SK-N-SH (cell line): Measurements from ENCODE around the gene CLCNKB. TPM values are rescaled to one million over a fixed set of nuclear protein-coding genes. Genes with fewer than 3 reads are reported as not detected.

ENCODE experiments used
- CTCF ChIA-PET: fragments of 300-600, 350-600 bp; formaldehyde crosslinking; extraction: SDS; loops from one replicate; lab custom pipeline; 2021; lab: Yijun Ruan, JAX
- POLR2A ChIA-PET: fragments of 350-600 bp; sonication (Branson Sonifier 250); formaldehyde crosslinking; extraction: SDS; loops from one replicate; lab custom pipeline; 2020; ENCODE audit warnings: antibody characterized with exemption, inconsistent platforms; lab: Yijun Ruan, JAX
- DNase-seq: peaks from one replicate; pipeline ENCODE4 v3.0.0; 2012
- H2AFZ ChIP-seq: fragments of 200-600 bp; sonication (generic); 2 replicates; pipeline ENCODE4 v1.8.1; 2016; ENCODE audit warnings: antibody characterized with exemption, mild to moderate bottlenecking, low read depth
- H3F3A ChIP-seq: fragments of 200-600 bp; sonication (generic); replicated peaks from 2 replicates; pipeline ENCODE3; 2016; ENCODE audit warnings: antibody characterized with exemption, mild to moderate bottlenecking; ENCODE audit not compliant: insufficient read depth
- H3K27ac ChIP-seq, 2 experiments: fragments of 200-500 bp in 1 of 2; fragments of 200-600 bp in 1 of 2; sonication (Bioruptor generic) in 1 of 2; sonication (generic), shearing (Covaris generic) in 1 of 2; 2 replicates each; pipeline versions ENCODE4 v1.5.1 to v1.6.1; 2014 to 2016; ENCODE audit warnings: low read depth in 2 of 2, inconsistent platforms in 1 of 2, low read length in 1 of 2, mild to moderate bottlenecking in 1 of 2, mixed read lengths in 1 of 2
- H3K27me3 ChIP-seq: fragments of 200-600 bp; sonication (generic), shearing (Covaris generic); 2 replicates; pipeline ENCODE4 v1.6.1; 2016; ENCODE audit warnings: mixed run types; ENCODE audit not compliant: insufficient read depth
- H3K36me3 ChIP-seq, 2 experiments: fragments of 200-500 bp in 1 of 2; fragments of 200-600 bp in 1 of 2; sonication (Bioruptor generic) in 1 of 2; sonication (generic) in 1 of 2; replicated peaks in 1 of 2; 2 replicates each; pipeline versions ENCODE3 to v1.5.1; 2014 to 2016; ENCODE audit warnings: low read length in 1 of 2, mild to moderate bottlenecking in 1 of 2; ENCODE audit not compliant: insufficient read depth in 2 of 2, control insufficient read depth in 1 of 2
- H3K4me1 ChIP-seq, 2 experiments: fragments of 200-500 bp in 1 of 2; fragments of 200-600 bp in 1 of 2; sonication (Bioruptor generic) in 1 of 2; sonication (generic), shearing (Covaris generic) in 1 of 2; 2 replicates each; pipeline versions ENCODE4 v1.5.1 to v1.6.1; 2014 to 2016; ENCODE audit warnings: low read depth in 1 of 2, low read length in 1 of 2, mixed run types in 1 of 2; ENCODE audit not compliant: insufficient read depth in 2 of 2, control insufficient read depth in 1 of 2
- H3K4me2 ChIP-seq: fragments of 200-600 bp; sonication (generic), shearing (Covaris generic); 2 replicates; pipeline ENCODE4 v1.6.1; 2017; ENCODE audit warnings: mixed run types
- H3K4me3 ChIP-seq, 2 experiments: fragments of 200-500 bp in 1 of 2; fragments of 200-600 bp in 1 of 2; sonication (Bioruptor generic) in 1 of 2; sonication (generic), shearing (Covaris generic) in 1 of 2; 2 replicates each; pipeline versions ENCODE4 v1.5.1 to v1.8.1; 2014 to 2016; ENCODE audit warnings: low read depth in 2 of 2, inconsistent platforms in 1 of 2, low read length in 1 of 2, mild to moderate bottlenecking in 1 of 2, mixed read lengths in 1 of 2, moderate library complexity in 1 of 2
- H3K79me2 ChIP-seq: fragments of 200-600 bp; sonication (generic); 2 replicates; pipeline ENCODE4 v1.8.1; 2017; ENCODE audit warnings: mild to moderate bottlenecking; ENCODE audit not compliant: insufficient read depth
- H3K9ac ChIP-seq: fragments of 200-600 bp; sonication (generic); 2 replicates; pipeline ENCODE4 v1.6.1; 2017; ENCODE audit warnings: mixed run types
- H3K9me2 ChIP-seq: fragments of 200-600 bp; sonication (generic); 2 replicates; pipeline ENCODE4 v1.6.1; 2017; ENCODE audit warnings: mixed run types
- H3K9me3 ChIP-seq: fragments of 200-600 bp; sonication (generic); 2 replicates; pipeline ENCODE4 v1.6.1; 2017; ENCODE audit warnings: mixed run types, mild to moderate bottlenecking, moderate library complexity
- H4K20me1 ChIP-seq: fragments of 200-600 bp; sonication (generic); 2 replicates; pipeline ENCODE4 v1.6.1; 2017; ENCODE audit warnings: mild to moderate bottlenecking, mixed run types; ENCODE audit not compliant: insufficient read depth
- ELF1 ChIP-seq: IDR thresholded peaks from 2 replicates; pipeline ENCODE4 v1.4.0; 2012
- EP300 ChIP-seq, 2 experiments: IDR thresholded peaks; 2 replicates each; pipeline versions ENCODE4 v1.4.0 to v1.6.1; 2012; ENCODE audit warnings: borderline replicate concordance in 1 of 2, low read depth in 1 of 2, low read length in 1 of 2
- EZH2phosphoT487 ChIP-seq: fragments of 200-600 bp; sonication (generic); IDR thresholded peaks from 2 replicates; pipeline ENCODE4 v1.6.1; 2017; ENCODE audit warnings: low read depth, mixed run types, mild to moderate bottlenecking, antibody characterized with exemption, moderate library complexity, borderline replicate concordance
- FOXM1 ChIP-seq: IDR thresholded peaks from 2 replicates; pipeline ENCODE4 v1.4.0; 2012; ENCODE audit warnings: low read depth, mild to moderate bottlenecking
- GABPA ChIP-seq: IDR thresholded peaks from 2 replicates; pipeline ENCODE4 v1.4.0; 2012; ENCODE audit warnings: low read depth, mild to moderate bottlenecking
- GATA2 ChIP-seq: sonication (generic); formaldehyde crosslinking; IDR thresholded peaks from 2 replicates; pipeline ENCODE4 v1.5.0; 2020; ENCODE audit warnings: mild to moderate bottlenecking, missing genetic modification reagents
- MXI1 ChIP-seq: IDR thresholded peaks from 2 replicates; pipeline ENCODE4 v1.6.1; 2012; ENCODE audit warnings: mild to moderate bottlenecking, low read depth, low read length, improper control_type of control experiment
- NFIC ChIP-seq: IDR thresholded peaks from 2 replicates; pipeline ENCODE4 v1.4.0; 2012; ENCODE audit warnings: borderline replicate concordance
- RAD21 ChIP-seq: IDR thresholded peaks from 2 replicates; pipeline ENCODE4 v1.6.1; 2012; ENCODE audit warnings: mild to moderate bottlenecking, low read length
- RFX5 ChIP-seq: IDR thresholded peaks from 2 replicates; pipeline ENCODE4 v1.6.1; 2012; ENCODE audit warnings: mild to moderate bottlenecking, improper control_type of control experiment, low read length
- RXRA ChIP-seq: IDR thresholded peaks from 2 replicates; pipeline ENCODE4 v1.4.0; 2012; ENCODE audit warnings: low read depth, mild to moderate bottlenecking, borderline replicate concordance
- SMC3 ChIP-seq: IDR thresholded peaks from 2 replicates; pipeline ENCODE4 v1.6.1; 2012; ENCODE audit warnings: low read depth, low read length, improper control_type of control experiment
- TEAD4 ChIP-seq: IDR thresholded peaks from 2 replicates; pipeline ENCODE4 v1.4.0; 2012; ENCODE audit warnings: mild to moderate bottlenecking, borderline replicate concordance; ENCODE audit not compliant: insufficient read depth
- ZBTB33 ChIP-seq: IDR thresholded peaks from 2 replicates; pipeline ENCODE4 v1.4.0; 2012; ENCODE audit warnings: low read depth, borderline replicate concordance
- WGBS: methylation state at CpG from one replicate; pipeline ENCODE4 v1.1.6; 2017; ENCODE audit warnings: low lambda C conversion rate; 5-methylcytosine and 5-hydroxymethylcytosine counted together
- polyA plus RNA-seq, 3 experiments: library from polyadenylated mRNA; depleted of rRNA; stranded (reverse); fragments of >200 nt; gene quantifications; 2 replicates each; pipeline ENCODE4 v1.2.3, GENCODE V29; 2012
- TF ChIP-seq, protein P1 (sequence below): IDR thresholded peaks from 2 replicates; pipeline ENCODE4 v1.4.0; 2012; ENCODE audit warnings: low read depth, borderline replicate concordance
- TF ChIP-seq, protein P2 (sequence below): IDR thresholded peaks from 2 replicates; pipeline ENCODE4 v1.4.0; 2012; ENCODE audit warnings: low read depth
- TF ChIP-seq, protein P3 (sequence below): fragments of 150-350 bp; IDR thresholded peaks from 2 replicates; pipeline ENCODE4 v1.6.1; 2016; ENCODE audit warnings: mild to moderate bottlenecking, low read depth, low read length
- TF ChIP-seq, protein P4 (sequence below): IDR thresholded peaks from 2 replicates; pipeline ENCODE4; 2012

The CLCNKB gene
- polyA plus RNA-seq, 1 of the 3 experiments (the other 2 are of a cell fraction): 0.41 TPM

DNA sequence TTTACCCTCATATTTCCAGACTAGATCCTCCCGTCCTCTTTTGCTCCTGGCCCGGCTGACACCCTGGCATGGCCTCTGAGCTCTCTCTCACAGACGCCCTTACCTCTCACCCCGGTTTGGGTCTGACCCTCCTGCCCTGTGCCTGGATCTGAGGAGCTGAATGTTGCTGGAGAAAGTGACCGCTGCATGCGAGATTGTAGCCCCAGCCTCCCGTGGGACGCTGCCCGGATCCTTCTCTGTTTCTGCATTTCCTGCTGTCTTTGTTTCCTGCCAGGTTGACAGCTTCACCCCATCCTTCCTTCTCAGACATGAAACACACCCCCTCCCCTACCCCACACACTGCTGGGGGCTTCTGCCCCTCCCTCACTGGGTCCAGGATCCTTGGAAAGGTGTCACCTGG, 20.3 kb downstream of the CLCNKB start:
- no peak overlapping the region for H2AFZ ChIP-seq
- TF ChIP-seq RXRA: no peak
- TF ChIP-seq RFX5: no peak
- peaks cover 3% of the 10 kb centered on the region for H3F3A ChIP-seq
- POLR2A ChIA-PET: no interaction called here
- H3K36me3 ChIP-seq: no peaks in the 10 kb centered on the region
- H3K9ac ChIP-seq: no peak overlapping the region
- H3K79me2 ChIP-seq: no peaks in the 10 kb centered on the region
- no peak overlapping the region for H3K4me2 ChIP-seq
- H3K4me3 ChIP-seq: no peak overlapping the region
- CTCF ChIA-PET: interaction anchor here (0.9 to 5.0 kb wide), 7 partner anchors 8 to 139 kb away, joined by 3 to 24 read pairs (median 6); partner anchors contain the start of gene FAM131C
- H3K27me3 ChIP-seq: no peaks in the 10 kb centered on the region
- H3K9me3 ChIP-seq: no peaks in the 10 kb centered on the region
- no peak overlapping the region for H3K27ac ChIP-seq
- no peaks in the 10 kb centered on the region for H4K20me1 ChIP-seq
- WGBS: 68% methylated on average over 9 of the region's 9 CpGs
- peaks cover 0 to 4% of the 10 kb centered on the region in 2 experiments; a peak in 1 of 4 replicates for H3K4me1 ChIP-seq
- no peaks in the 10 kb centered on the region for H3K9me2 ChIP-seq
- DNase-seq: no peak

GRCh38 chr1:16064536-16065268, 21.1 kb downstream of the CLCNKB start:
- Histone ChIP-seq H3K27me3 (no peaks in the 10 kb centered on the region), H3K9me2 (no peaks in the 10 kb centered on the region), H3K4me1 (peaks cover 0 to 4% of the 10 kb centered on the region in 2 experiments; a peak in 1 of 4 replicates), H3K9me3 (no peaks in the 10 kb centered on the region), H4K20me1 (no peaks in the 10 kb centered on the region), H3K36me3 (no peaks in the 10 kb centered on the region), H2AFZ (no peak overlapping the region), H3K4me2 (no peak overlapping the region), H3K79me2 (no peaks in the 10 kb centered on the region), H3K9ac (no peak overlapping the region), H3K4me3 (no peak overlapping the region), H3K27ac (no peak overlapping the region), H3F3A (peaks cover 3% of the 10 kb centered on the region)
- no peak for DNase-seq
- 82% methylated on average over 13 of the region's 13 CpGs for WGBS
- TF ChIP-seq TEAD4 (no peak), ELF1 (no peak), RXRA (no peak), ZBTB33 (no peak), SMC3 (no peak), GATA2 (CRISPR knock-in tag) (no peak), FOXM1 (no peak), GABPA (no peak), EP300 (IDR thresholded peaks at IDR 0.05; ENCODE audit: borderline replicate concordance in 1 of 2, low read depth in 1 of 2, low read length in 1 of 2) (no peak), EZH2phosphoT487 (no peak), RAD21 (no peak), MXI1 (no peak), NFIC (no peak)
- TF ChIP-seq, protein P1, sequence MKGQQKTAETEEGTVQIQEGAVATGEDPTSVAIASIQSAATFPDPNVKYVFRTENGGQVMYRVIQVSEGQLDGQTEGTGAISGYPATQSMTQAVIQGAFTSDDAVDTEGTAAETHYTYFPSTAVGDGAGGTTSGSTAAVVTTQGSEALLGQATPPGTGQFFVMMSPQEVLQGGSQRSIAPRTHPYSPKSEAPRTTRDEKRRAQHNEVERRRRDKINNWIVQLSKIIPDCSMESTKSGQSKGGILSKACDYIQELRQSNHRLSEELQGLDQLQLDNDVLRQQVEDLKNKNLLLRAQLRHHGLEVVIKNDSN: no peak
- TF ChIP-seq, protein P2, sequence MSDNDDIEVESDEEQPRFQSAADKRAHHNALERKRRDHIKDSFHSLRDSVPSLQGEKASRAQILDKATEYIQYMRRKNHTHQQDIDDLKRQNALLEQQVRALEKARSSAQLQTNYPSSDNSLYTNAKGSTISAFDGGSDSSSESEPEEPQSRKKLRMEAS: no peak
- TF ChIP-seq, protein P3, sequence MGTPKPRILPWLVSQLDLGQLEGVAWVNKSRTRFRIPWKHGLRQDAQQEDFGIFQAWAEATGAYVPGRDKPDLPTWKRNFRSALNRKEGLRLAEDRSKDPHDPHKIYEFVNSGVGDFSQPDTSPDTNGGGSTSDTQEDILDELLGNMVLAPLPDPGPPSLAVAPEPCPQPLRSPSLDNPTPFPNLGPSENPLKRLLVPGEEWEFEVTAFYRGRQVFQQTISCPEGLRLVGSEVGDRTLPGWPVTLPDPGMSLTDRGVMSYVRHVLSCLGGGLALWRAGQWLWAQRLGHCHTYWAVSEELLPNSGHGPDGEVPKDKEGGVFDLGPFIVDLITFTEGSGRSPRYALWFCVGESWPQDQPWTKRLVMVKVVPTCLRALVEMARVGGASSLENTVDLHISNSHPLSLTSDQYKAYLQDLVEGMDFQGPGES: no peak
- TF ChIP-seq, protein P4, sequence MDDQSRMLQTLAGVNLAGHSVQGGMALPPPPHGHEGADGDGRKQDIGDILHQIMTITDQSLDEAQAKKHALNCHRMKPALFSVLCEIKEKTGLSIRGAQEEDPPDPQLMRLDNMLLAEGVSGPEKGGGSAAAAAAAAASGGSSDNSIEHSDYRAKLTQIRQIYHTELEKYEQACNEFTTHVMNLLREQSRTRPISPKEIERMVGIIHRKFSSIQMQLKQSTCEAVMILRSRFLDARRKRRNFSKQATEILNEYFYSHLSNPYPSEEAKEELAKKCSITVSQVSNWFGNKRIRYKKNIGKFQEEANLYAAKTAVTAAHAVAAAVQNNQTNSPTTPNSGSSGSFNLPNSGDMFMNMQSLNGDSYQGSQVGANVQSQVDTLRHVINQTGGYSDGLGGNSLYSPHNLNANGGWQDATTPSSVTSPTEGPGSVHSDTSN: no peak
- ChIA-PET POLR2A (no interaction called here), CTCF (interaction anchor here (0.9 to 5.0 kb wide), 7 partner anchors 8 to 138 kb away, joined by 3 to 24 read pairs (median 6); partner anchors contain the start of gene FAM131C)
